Measurements from ENCODE around the gene KRT73. TPM values are rescaled to one million over a fixed set of nuclear protein-coding genes. Genes with fewer than 3 reads are reported as not detected.
A peak's percentile ranks its signal among the peaks of the same experiment; 100 is the strongest.

The KRT73 gene
- total RNA-seq, 5 donors from 2014 or later (not counting 1 experiment from before 2014, with no cell fraction given) = 6.8 to 37.9 (median 21.9) TPM

- Histone ChIP-seq H3K4me1 (ENCODE audit: control insufficient read depth in 1 of 2, extremely low read depth in 1 of 2, insufficient read depth in 2 of 2, low read length in 2 of 2) (peaks cover 84 to 92% of the 10 kb centered on the region in 2 experiments), H3K4me3 (ENCODE audit: control insufficient read depth in 1 of 2, extremely low read depth in 1 of 2, low read length in 1 of 2) (no peak overlapping the region), H3K36me3 (ENCODE audit: control insufficient read depth in 2 of 2, extremely low read depth in 1 of 2, insufficient read depth in 1 of 2, low read length in 1 of 2) (no peaks in the 10 kb centered on the region), H3K27ac (ENCODE audit: low read length) (peak overlapping the region; percentile 60), H3K9me3 (no peaks in the 10 kb centered on the region), H3K27me3 (replicated peaks in 1 of 2; ENCODE audit: control insufficient read depth in 2 of 2, extremely low read depth in 1 of 2, insufficient read depth in 2 of 2, low read length in 1 of 2) (peaks cover 0 to 3% of the 10 kb centered on the region in 2 experiments)
- POLR2A ChIA-PET = no interaction called here
- Mint-ChIP-seq H3K4me1 (peaks cover 94 to 98% (median 96%) of the 10 kb centered on the region in 3 donors), H3K4me3 (peak overlapping the region in 2 of 3 donors; percentile 11 to 67), H3K36me3 (peaks cover 7% of the 10 kb centered on the region), H3K27me3 (peaks cover 0 to 5% of the 10 kb centered on the region in 2 donors), H3K9me3 (no peaks in the 10 kb centered on the region), H3K27ac (peak overlapping the region; percentile 92 to 99)
- CTCF ChIA-PET = interaction anchor here in 1 of 2 donors (0.9 to 1.7 kb wide), 2 partner anchors 23 to 271 kb away, joined by 3 to 5 read pairs; no protein-coding TSS in a partner anchor
- DNase-seq (peak in 5 of 35 experiments; percentile 18 to 45 (median 32)), ATAC-seq (replicated peaks in 1 of 4) (no peak)
- 92% methylated on average over 5 of the region's 8 CpGs for WGBS (ENCODE audit: insufficient coverage)
These were observed 9.3 kb downstream of the KRT73 start for GRCh38 chr12:52608826-52609630.

GRCh38 chr12:52608161-52608560 is 10.2 kb downstream of the KRT73 start:
- ATAC-seq (replicated peaks in 1 of 4) = no peak
- no peak overlapping the region for H3K4me3 ChIP-seq (ENCODE audit: control insufficient read depth in 1 of 2, extremely low read depth in 1 of 2, low read length in 1 of 2)
- no peaks in the 10 kb centered on the region for H3K9me3 ChIP-seq
- H3K27ac ChIP-seq (ENCODE audit: low read length) = peak overlapping the region; percentile 31
- DNase-seq = peak in 1 of 35 experiments; percentile 7
- peaks cover 79 to 93% of the 10 kb centered on the region in 2 experiments for H3K4me1 ChIP-seq (ENCODE audit: control insufficient read depth in 1 of 2, extremely low read depth in 1 of 2, insufficient read depth in 2 of 2, low read length in 2 of 2)
- H3K27me3 ChIP-seq (replicated peaks in 1 of 2; ENCODE audit: control insufficient read depth in 2 of 2, extremely low read depth in 1 of 2, insufficient read depth in 2 of 2, low read length in 1 of 2) = peaks cover 0 to 3% of the 10 kb centered on the region in 2 experiments
- Mint-ChIP-seq H3K27ac (peak overlapping the region; percentile 92 to 99), H3K4me3 (peak overlapping the region in 1 of 3 donors; percentile 67), H3K36me3 (peaks cover 7% of the 10 kb centered on the region), H3K9me3 (no peaks in the 10 kb centered on the region), H3K4me1 (peaks cover 94 to 98% (median 96%) of the 10 kb centered on the region in 3 donors), H3K27me3 (peaks cover 0 to 5% of the 10 kb centered on the region in 2 donors)
- POLR2A ChIA-PET = no interaction called here
- H3K36me3 ChIP-seq (ENCODE audit: control insufficient read depth in 2 of 2, extremely low read depth in 1 of 2, insufficient read depth in 1 of 2, low read length in 1 of 2) = no peaks in the 10 kb centered on the region
- WGBS (ENCODE audit: insufficient coverage) = 93% methylated on average over 3 of the region's 6 CpGs
- CTCF ChIA-PET = interaction anchor here in 1 of 2 donors (1.7 kb wide), 1 partner anchor 22 kb away, joined by 5 read pairs; no protein-coding TSS in a partner anchor

GRCh38 chr12:52607314-52607713 is 11.0 kb downstream of the KRT73 start:
- ATAC-seq (replicated peaks in 1 of 4) = no peak
- peak in 1 of 35 experiments; percentile 2 for DNase-seq
- no peaks in the 10 kb centered on the region for H3K9me3 ChIP-seq
- ChIA-PET POLR2A (no interaction called here), CTCF (interaction anchor here in 1 of 2 donors (1.7 kb wide), 1 partner anchor 21 kb away, joined by 5 read pairs; no protein-coding TSS in a partner anchor)
- Mint-ChIP-seq H3K27me3 (peaks cover 0 to 5% of the 10 kb centered on the region in 2 donors), H3K4me1 (peaks cover 94 to 98% (median 96%) of the 10 kb centered on the region in 3 donors), H3K27ac (peak overlapping the region; percentile 92 to 99), H3K4me3 (peak overlapping the region in 1 of 3 donors; percentile 67), H3K9me3 (no peaks in the 10 kb centered on the region), H3K36me3 (peaks cover 7% of the 10 kb centered on the region)
- H3K4me3 ChIP-seq (ENCODE audit: control insufficient read depth in 1 of 2, extremely low read depth in 1 of 2, low read length in 1 of 2) = no peak overlapping the region
- no peaks in the 10 kb centered on the region for H3K36me3 ChIP-seq (ENCODE audit: control insufficient read depth in 2 of 2, extremely low read depth in 1 of 2, insufficient read depth in 1 of 2, low read length in 1 of 2)
- H3K27ac ChIP-seq (ENCODE audit: low read length) = no peak overlapping the region
- peaks cover 0 to 3% of the 10 kb centered on the region in 2 experiments for H3K27me3 ChIP-seq (replicated peaks in 1 of 2; ENCODE audit: control insufficient read depth in 2 of 2, extremely low read depth in 1 of 2, insufficient read depth in 2 of 2, low read length in 1 of 2)
- no CpG with 5 or more reads among the region's 1 CpG for WGBS (ENCODE audit: insufficient coverage)
- H3K4me1 ChIP-seq (ENCODE audit: control insufficient read depth in 1 of 2, extremely low read depth in 1 of 2, insufficient read depth in 2 of 2, low read length in 2 of 2) = peaks cover 78 to 92% of the 10 kb centered on the region in 2 experiments

- ChIA-PET CTCF (no interaction called here), POLR2A (no interaction called here)
- H3K9me3 ChIP-seq = no peaks in the 10 kb centered on the region
- H3K9me3 Mint-ChIP-seq = no peaks in the 10 kb centered on the region
- H3K27me3 ChIP-seq (replicated peaks in 1 of 2; ENCODE audit: control insufficient read depth in 2 of 2, extremely low read depth in 1 of 2, insufficient read depth in 2 of 2, low read length in 1 of 2) = peaks cover 0 to 4% of the 10 kb centered on the region in 2 experiments
- H3K4me1 ChIP-seq (ENCODE audit: control insufficient read depth in 1 of 2, extremely low read depth in 1 of 2, insufficient read depth in 2 of 2, low read length in 2 of 2) = peaks cover 75 to 86% of the 10 kb centered on the region in 2 experiments
- H3K27me3 Mint-ChIP-seq = peaks cover 0 to 4% of the 10 kb centered on the region in 2 donors
- peaks cover 94 to 98% (median 96%) of the 10 kb centered on the region in 3 donors for H3K4me1 Mint-ChIP-seq
- no peaks in the 10 kb centered on the region for H3K36me3 ChIP-seq (ENCODE audit: control insufficient read depth in 2 of 2, extremely low read depth in 1 of 2, insufficient read depth in 1 of 2, low read length in 1 of 2)
- no peak overlapping the region for H3K4me3 ChIP-seq (ENCODE audit: control insufficient read depth in 1 of 2, extremely low read depth in 1 of 2, low read length in 1 of 2)
- peaks cover 6% of the 10 kb centered on the region for H3K36me3 Mint-ChIP-seq
- peak overlapping the region; percentile 92 to 99 for H3K27ac Mint-ChIP-seq
- ATAC-seq (replicated peaks in 1 of 4) (no peak), DNase-seq (peak in 2 of 35 experiments; percentile 4 to 5)
- peak overlapping the region in 1 of 3 donors; percentile 67 for H3K4me3 Mint-ChIP-seq
- no peak overlapping the region for H3K27ac ChIP-seq (ENCODE audit: low read length)
- WGBS (ENCODE audit: insufficient coverage) = 78% methylated on average over 5 of the region's 7 CpGs
These were observed 11.7 kb downstream of the KRT73 start for GRCh38 chr12:52606581-52607218.

- H3K27ac ChIP-seq (ENCODE audit: low read length) = no peak overlapping the region
- Mint-ChIP-seq H3K27ac (peak overlapping the region; percentile 29 to 60), H3K36me3 (peaks cover 4% of the 10 kb centered on the region), H3K27me3 (peaks cover 0 to 4% of the 10 kb centered on the region in 2 donors), H3K9me3 (no peaks in the 10 kb centered on the region), H3K4me3 (peak overlapping the region in 1 of 3 donors; percentile 29), H3K4me1 (peaks cover 92 to 94% (median 92%) of the 10 kb centered on the region in 3 donors)
- peaks cover 0 to 10% of the 10 kb centered on the region in 2 experiments for H3K27me3 ChIP-seq (replicated peaks in 1 of 2; ENCODE audit: control insufficient read depth in 2 of 2, extremely low read depth in 1 of 2, insufficient read depth in 2 of 2, low read length in 1 of 2)
- WGBS (ENCODE audit: insufficient coverage) = 74% methylated on average over 3 of the region's 3 CpGs
- POLR2A ChIA-PET = no interaction called here
- DNase-seq = no peak
- no peak overlapping the region for H3K4me3 ChIP-seq (ENCODE audit: control insufficient read depth in 1 of 2, extremely low read depth in 1 of 2, low read length in 1 of 2)
- no peaks in the 10 kb centered on the region for H3K9me3 ChIP-seq
- no peak for ATAC-seq (replicated peaks in 1 of 4)
- peaks cover 73 to 81% of the 10 kb centered on the region in 2 experiments for H3K4me1 ChIP-seq (ENCODE audit: control insufficient read depth in 1 of 2, extremely low read depth in 1 of 2, insufficient read depth in 2 of 2, low read length in 2 of 2)
- CTCF ChIA-PET = interaction anchor here in 1 of 2 donors (0.6 kb wide), 1 partner anchor 274 kb away, joined by 3 read pairs; no protein-coding TSS in a partner anchor
- no peaks in the 10 kb centered on the region for H3K36me3 ChIP-seq (ENCODE audit: control insufficient read depth in 2 of 2, extremely low read depth in 1 of 2, insufficient read depth in 1 of 2, low read length in 1 of 2)
These were observed 12.3 kb downstream of the KRT73 start for GRCh38 chr12:52606096-52606495.

GRCh38 chr12:52605542-52605941 is 12.8 kb downstream of the KRT73 start:
- no CpG with 5 or more reads among the region's 1 CpG for WGBS (ENCODE audit: insufficient coverage)
- Histone ChIP-seq H3K4me3 (ENCODE audit: control insufficient read depth in 1 of 2, extremely low read depth in 1 of 2, low read length in 1 of 2) (no peak overlapping the region), H3K36me3 (ENCODE audit: control insufficient read depth in 2 of 2, extremely low read depth in 1 of 2, insufficient read depth in 1 of 2, low read length in 1 of 2) (no peaks in the 10 kb centered on the region), H3K9me3 (no peaks in the 10 kb centered on the region), H3K27ac (ENCODE audit: low read length) (peak overlapping the region; percentile 22), H3K27me3 (replicated peaks in 1 of 2; ENCODE audit: control insufficient read depth in 2 of 2, extremely low read depth in 1 of 2, insufficient read depth in 2 of 2, low read length in 1 of 2) (peaks cover 0 to 14% of the 10 kb centered on the region in 2 experiments), H3K4me1 (ENCODE audit: control insufficient read depth in 1 of 2, extremely low read depth in 1 of 2, insufficient read depth in 2 of 2, low read length in 2 of 2) (peaks cover 68 to 75% of the 10 kb centered on the region in 2 experiments)
- Mint-ChIP-seq H3K36me3 (peaks cover 4% of the 10 kb centered on the region), H3K27me3 (peaks cover 0 to 4% of the 10 kb centered on the region in 2 donors), H3K9me3 (no peaks in the 10 kb centered on the region), H3K4me1 (peaks cover 86 to 88% (median 86%) of the 10 kb centered on the region in 3 donors), H3K4me3 (peak overlapping the region in 1 of 3 donors; percentile 58), H3K27ac (peak overlapping the region; percentile 60 to 89)
- no peak for ATAC-seq (replicated peaks in 1 of 4)
- ChIA-PET CTCF (interaction anchor here in 1 of 2 donors (0.6 kb wide), 1 partner anchor 274 kb away, joined by 3 read pairs; no protein-coding TSS in a partner anchor), POLR2A (no interaction called here)
- peak in 1 of 35 experiments; percentile 4 for DNase-seq

Measured in T-cell (primary cell).